GM21529 (cell line): Measurements from ENCODE around the gene ANTXR1.

ENCODE experiments used
- ATAC-seq: cut with Tn5 transposase; IDR thresholded peaks from one replicate; pipeline ENCODE4 v1.9.1; 2021; ENCODE audit not compliant: unreplicated experiment

The ANTXR1 gene

DNA sequence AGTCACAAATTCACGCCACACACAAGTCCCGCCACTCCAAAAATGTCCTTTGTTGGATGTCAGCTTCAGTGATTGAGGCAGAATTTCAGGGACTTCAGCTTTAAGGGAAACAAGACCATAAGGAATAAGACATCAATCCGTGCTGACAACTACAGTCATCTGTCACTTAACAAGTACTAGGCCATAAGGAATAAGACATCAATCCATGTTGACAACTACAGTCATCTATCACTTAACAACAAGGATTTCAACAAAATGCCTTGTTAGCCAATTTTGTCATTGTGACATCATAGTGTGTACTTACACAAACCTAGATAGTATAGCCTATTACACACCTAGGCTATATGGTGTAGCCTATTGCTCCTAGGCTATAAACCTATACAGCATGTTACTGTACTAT is 58.0 kb downstream of the ANTXR1 start:
- no peak for ATAC-seq

DNA sequence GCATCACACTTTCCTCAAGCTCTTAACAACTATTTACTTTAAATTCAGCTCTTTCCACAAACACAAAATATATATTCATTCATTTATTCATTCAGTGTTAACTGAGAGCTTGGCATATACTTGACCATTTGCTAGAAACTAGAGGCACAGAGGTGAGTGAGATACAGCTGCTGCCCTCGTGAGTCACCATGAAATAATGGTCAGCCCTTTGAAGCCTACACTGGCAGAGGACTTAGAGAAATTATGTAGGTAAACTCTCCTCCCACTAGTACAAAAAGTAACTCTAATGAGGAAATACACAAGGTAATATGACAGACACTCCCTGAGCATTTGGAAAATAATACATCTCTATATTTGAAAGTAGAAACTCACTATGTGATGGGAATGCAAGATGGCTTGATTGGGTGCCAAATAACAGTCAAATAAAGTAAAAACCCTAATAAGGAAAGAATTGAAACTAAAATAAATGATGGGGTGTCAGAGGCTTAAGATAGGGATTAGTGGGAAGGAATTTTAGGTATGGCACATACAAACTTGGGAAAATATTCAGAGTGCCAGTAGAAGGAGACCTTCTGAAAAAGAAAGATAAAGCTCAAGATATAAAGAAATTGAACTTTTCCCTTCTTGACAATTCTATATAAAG is 61.1 kb downstream of the ANTXR1 start:
- no peak for ATAC-seq

DNA sequence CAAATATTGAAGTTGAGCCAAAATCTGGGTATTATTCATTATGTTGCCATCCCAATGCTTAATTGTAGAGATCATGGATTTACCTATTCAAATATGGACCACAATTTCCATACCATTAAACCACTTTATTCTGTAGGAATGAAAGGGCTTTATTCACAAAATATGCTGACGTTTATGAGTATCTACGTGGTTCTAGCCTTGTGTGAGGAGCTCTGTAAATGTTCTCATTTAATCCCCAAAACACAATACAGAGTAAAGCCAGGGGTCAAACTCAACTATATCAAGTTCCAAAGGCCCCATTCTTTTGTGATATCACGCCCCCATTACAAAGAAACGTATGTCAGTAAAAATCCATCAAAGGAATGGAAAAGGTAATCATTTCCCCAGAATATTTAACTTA is 61.9 kb downstream of the ANTXR1 start:
- no peak for ATAC-seq

DNA sequence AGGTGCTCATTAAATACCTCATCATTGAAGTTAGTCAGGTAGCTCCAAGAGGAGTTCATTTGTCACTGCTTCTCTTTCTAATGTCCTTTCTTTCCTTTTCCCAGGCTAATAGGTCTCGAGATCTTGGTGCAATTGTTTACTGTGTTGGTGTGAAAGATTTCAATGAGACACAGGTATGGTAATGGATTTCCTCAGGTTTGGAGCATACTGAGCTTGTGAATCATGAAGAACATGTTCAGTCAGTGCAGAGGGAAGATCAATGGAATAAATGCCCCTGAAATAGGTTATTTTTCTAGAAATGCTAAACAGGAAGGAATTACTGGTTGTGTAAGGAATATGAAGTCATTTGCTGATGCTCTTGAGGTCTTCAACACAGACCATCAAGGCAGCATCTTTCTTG is 62.5 kb downstream of the ANTXR1 start:
- ATAC-seq, result no peak

DNA sequence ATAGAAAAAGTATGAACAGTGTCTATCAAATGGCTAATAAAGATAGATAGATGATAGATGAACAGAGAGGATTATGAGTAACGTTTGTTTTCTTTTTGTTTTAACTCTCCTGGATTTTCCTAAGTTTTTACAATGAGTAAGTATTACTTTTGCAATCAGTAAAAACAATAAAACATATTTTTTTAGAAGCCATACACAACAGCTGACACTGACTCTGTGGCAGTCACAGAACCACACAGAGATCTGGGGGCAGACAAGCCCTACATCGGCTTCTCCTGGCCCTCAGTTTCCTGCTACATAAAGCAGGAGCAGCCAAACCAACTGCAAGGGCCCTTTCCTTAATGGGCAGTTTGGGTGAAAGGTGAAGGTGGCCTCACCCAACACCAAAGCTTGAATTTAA is 63.6 kb downstream of the ANTXR1 start:
- ATAC-seq, result no peak

DNA sequence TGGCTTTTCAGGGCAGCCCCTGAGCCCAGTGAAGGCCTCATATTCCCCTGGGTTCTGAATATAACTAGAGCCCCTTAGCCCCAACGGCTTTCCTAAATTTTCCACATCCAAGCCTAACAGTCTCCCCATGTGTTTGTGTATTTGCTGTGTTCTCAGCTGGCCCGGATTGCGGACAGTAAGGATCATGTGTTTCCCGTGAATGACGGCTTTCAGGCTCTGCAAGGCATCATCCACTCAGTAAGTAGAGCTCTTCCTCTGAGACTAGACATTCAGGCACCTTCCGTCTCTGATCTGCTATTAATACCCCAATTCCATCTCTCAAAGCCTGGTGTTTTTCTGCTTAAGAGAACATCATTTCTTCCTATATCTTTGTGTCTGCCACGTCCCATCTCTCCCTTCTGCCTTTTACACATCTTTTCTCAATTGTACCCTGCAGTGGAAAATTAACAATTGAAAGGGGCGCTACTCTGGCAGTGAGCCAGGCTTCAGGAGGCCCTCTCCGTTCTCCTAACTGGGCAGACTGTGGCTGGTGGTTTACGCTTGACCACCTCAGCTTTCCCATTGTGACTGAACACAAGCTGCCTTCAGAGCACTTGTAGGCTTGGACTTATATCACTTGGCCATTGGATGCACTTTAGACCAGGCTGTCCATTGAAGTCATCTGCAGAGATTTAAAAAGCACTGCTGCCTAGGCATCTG is 64.4 kb downstream of the ANTXR1 start:
- no peak for ATAC-seq

DNA sequence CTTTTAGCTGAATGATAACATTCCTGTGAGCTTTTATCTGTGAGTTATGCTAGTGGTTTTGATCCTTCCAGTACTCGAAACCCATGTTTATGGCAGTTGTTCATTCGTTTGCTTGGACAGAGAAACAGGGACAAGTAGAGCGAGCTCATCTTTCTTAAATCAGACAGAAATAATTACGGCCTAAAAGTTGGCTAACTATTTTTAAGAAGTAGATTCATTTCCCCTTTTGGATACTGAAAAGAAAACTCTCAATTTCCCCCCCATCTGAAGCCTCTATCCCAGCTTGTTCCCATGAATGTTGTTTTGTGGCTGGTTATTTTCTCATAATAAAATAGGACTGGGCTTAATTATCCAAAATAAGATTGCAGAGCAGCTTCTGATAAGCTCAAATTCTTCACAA is 67.1 kb downstream of the ANTXR1 start:
- no peak for ATAC-seq

DNA sequence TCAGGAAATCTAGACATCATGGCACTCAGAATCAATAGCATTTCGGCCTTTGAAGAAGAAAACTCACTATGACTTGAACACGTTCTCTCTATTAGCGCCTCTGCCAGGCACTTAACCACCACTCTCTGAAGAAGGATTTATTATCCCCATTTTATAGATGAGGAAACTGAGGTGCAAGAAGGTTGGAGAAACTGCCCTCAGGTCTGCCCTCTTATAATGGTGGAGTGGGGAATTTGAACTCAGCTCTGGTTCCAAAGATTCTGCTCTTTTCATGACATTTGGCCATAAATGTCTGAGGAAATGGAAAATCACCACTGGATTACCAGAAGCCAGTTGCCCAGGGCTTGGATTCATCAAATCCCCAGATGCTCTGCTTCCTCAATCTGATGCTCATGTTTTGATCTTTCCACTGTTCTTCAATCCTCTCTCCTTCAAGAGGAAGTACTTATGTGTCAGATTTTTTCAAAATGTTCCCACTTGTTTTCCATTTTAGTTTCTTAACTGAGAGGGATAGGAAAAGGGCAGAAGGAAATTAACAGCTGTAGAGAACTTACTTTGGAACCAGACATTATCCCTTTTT is 68.1 kb downstream of the ANTXR1 start:
- ATAC-seq, result no peak

DNA sequence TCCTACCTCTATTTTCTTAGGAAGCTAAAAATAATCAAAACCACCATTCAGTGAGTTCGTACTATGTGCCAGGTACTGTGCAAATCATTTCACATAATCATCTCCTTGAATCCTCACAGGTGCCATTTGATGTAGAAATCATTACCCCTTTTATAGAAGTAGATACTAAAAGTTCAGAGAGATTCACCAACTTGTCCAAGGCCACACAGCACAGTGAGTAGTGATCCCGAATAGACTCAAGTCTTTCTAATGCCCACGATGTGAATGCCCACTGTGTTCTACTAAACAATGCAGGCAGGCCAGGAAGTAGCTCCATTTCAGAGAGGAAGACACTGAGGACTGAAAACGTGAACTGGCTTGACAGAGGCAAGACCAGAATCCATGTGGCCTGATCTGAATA is 68.8 kb downstream of the ANTXR1 start:
- ATAC-seq, result no peak

DNA sequence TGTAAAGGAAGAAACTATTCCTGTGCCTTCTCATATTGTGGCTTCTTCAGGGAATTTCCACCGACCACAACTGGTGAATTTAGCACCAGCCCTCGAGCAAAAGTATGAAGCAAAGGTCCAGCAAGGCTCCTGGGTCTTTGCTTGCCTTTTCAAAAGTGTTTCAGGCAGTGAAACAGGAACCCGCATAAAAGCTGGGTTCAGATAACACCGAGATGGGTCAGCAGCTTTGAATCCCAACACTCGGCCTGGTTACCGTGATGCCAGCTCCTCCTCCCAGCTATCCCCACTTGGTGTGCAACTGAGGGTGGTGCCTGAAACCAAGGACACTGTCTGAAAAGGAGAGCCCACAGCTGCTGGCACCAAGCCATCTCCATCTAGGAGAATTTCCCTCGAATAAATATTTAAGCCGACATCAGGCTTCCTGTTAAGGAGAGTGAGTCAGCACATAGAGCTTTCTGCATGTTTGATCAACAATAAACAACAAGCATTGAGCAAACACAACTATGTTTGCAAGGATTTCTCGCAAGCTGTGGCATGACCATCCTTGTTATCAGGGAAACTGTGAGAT is 69.5 kb downstream of the ANTXR1 start:
- ATAC-seq, result no peak

DNA sequence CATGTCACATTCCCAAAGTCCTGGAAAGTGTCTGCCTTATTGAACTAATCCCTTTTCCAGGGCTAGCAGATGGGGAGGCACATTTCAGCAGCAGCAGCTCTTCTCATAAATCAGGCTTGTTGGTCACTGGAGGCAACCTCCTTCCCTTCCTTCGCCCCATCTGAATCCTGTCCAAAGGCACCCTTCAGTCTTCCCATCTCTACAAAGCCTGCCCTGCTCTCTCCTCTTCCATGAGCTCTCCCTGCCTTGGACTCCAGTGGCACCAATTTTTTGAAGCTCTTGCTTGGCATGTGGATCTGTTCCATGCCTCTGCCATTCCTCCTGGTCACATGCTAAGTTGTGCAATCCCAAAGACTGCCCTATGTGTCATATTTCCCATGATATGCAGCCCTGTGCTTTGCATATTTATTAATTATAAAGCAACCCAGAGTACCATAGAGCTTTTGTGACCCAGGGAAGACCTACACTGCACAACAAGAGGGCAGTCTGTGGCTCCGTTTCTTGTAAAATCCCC is 70.3 kb downstream of the ANTXR1 start:
- no peak for ATAC-seq

DNA sequence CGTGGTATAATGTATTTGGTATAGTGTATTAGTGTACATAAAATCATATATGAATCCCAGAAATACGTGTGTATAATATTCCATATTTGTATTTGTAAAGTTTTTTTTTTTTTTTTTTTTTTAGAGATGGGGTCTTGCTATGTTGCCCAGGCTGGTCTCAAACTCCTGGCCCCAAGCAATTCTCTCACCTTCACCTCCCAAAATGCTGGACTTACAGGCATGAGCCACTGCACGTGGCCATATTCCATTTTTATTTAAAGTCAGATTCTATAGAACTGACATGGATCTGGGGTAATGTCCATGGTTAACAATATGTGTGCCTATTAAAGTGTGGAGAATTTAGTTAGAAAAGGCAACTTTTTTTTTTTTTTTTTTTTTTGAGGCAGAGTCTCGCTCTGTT is 71.5 kb downstream of the ANTXR1 start:
- no peak for ATAC-seq

DNA sequence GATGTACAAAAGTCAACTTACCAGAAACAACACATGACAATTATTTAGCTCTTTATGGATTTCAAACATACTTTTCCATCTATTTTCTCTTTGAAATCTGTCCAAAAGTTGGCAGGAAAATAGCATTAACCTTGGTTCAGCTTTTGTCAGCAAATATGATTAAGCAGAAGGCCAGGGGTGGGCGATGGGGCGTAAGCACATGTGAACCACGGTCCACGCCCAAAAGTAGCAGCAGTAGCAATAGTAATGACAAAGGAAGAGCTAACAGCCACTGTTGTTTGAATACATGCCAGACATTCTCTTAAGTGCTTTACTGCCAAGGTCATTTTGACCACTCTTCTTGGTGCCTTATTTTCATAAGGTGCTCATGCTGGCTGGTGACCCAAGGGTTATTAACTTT is 73.5 kb downstream of the ANTXR1 start:
- ATAC-seq, result no peak

DNA sequence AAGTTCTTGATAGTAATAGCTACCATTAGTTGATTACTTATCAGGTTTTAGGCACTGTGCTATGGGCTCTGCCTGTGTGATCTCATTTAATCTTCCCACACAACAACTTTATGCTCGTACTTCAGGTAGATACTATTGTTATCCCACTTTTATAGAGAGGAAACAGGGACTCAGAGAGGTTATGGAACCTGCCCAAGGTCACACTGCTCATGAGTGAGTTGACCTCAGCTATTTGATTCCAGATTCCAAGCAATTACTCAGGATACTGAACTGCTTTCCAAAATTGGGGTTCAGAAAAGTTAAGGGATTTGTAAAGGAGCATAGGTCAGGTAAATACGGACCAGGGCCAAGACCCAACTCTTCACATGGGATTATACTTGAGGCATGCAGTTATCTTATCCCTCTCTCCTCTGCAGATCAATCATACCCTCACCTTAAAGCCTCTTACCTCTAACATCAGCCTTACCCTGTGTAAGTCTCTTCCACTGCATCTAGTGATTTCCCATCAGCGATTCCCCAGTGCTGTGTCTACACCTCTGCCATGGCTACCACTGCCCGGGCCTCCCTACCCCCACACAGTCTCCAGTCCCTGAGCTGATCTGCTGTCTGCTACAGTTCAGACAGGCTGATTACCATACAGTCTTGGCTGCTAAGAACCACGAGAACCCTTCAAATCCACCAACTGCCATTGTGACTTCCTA is 74.4 kb downstream of the ANTXR1 start:
- ATAC-seq, result no peak

DNA sequence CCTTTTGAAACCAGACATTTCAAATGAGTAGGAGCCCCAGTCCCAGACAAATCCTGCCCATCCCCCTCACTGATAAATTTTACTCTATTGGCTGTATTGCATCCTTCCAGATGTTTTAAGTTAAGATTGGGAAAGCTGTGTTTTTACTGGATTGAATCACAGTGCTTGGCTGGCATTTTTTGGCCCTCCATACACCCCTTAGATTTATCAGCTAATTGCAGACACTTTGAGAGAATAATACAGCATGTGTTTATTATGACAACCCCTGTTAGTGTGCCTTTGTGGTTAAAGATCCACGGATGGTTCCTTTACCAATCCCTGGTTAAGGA is 74.9 kb downstream of the ANTXR1 start:
- ATAC-seq, result no peak

DNA sequence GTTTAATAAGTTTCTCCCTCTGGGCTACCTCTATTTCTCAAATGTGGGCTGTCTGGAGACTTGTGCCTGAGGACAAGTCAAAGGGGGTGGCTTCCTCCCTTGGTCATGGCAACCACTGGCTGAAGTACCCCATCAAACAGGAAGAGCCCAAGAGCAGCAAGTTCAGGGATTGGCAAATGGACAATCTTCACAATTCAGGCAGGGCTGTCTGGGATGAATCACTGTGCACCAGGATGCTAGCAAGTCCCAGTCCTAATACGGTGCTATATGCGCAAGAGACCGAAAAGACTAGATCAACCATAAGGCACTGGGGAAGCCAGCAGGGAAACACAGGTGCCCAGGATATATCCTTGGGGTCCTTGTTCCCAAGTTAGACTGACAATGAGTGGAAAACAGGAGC is 75.5 kb downstream of the ANTXR1 start:
- ATAC-seq, result no peak

DNA sequence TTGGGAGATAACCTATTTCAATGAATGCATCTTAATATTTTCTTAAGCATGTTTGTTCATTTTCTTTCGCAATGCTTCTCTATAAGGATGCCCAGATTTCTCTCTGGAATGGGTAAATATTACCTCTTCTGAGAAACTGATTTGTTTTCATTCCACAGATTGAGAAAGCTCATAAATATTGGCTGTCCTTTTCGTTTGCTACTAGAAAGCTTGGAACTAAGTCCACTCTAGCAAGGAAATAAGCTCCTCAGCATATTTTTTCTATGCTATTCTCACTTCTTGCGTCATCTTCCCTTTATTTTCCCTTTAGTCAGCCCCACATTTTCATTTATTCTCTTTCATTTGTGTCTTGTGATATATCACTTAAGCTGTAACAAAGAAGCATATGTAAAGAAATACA is 76.3 kb downstream of the ANTXR1 start:
- ATAC-seq, result no peak

DNA sequence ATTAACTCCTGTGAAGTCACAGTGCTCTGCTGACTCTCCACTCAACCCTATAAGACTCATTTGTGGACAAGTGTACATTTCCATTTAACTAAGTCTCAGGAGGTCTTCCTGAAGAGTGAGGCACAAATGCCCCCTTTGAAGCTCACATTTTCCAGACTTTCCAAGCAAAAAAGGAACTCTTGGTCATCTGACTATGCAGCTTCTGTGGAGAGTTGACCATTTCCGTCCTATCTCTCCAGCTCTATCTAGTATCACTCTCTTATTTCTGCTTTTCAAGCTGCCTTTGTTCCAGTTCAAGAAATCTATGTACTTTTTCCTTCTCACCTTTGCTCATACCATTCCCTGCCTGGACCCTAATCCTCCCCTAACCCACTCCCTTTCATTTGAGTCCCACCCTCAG is 77.0 kb downstream of the ANTXR1 start:
- no peak for ATAC-seq

DNA sequence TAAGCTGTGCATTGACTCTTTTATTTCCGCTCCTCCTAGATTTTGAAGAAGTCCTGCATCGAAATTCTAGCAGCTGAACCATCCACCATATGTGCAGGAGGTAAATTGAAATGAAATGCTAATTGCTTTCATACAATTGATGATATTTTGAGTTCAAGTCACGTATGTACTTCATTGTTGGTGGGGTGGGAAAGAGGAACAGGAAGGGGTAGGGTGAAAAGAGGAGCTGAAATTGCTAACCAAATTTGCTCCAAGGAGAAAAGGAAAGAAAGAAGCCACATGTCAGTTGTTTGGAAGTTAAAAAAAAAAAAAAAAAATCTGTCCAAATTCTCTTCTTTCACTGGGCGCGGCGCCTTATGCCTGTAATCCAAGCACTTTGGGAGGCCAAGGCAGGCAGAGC is 77.8 kb downstream of the ANTXR1 start:
- ATAC-seq, result no peak

DNA sequence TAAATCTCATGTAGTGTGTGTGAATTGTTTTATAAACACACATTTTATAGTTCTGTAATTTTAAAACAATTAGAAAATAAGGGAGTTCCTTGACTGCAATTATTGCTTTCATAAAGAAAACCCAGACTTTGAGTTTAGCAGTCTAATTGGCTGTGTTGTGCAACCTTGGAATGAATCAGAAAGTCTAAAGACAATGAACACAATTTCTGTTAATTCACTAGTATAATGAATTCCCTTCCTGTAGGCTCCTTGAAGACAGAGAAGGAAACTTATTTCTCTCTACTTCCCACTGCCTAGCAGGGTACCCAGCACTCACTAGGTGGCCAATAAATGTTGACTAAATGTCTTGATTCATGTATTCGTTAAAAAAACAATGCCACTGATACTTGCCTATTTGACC is 79.9 kb downstream of the ANTXR1 start:
- ATAC-seq, result no peak

DNA sequence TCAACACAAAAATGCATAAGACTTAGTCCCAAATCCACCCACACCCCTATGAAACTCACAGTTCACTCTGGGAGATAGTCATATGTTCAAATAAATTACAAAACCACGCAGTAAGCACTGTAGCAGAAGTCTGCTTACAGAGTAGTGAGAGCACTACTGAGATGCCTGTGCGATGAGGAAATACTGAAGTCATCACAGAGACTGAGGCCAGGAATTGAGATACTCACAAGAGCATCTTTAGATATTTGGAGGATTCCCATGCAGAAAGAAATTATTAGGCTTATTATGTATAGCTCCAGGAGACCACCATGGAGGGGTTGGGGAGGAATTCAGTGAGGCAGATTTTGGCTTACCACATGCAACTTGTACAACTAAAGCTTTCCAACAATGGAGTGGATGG is 82.3 kb downstream of the ANTXR1 start:
- ATAC-seq, result no peak
